HG02885 (cell line): ENCODE measurements around the gene ADGRG3.

Experiments
- ATAC-seq: cut with Tn5 transposase; IDR thresholded peaks from one replicate; pipeline ENCODE4 v1.9.1; 2021; ENCODE audit warnings: mild to moderate bottlenecking; ENCODE audit not compliant: unreplicated experiment, poor library complexity

Gene ADGRG3

GRCh38 chr16:57732037-57732436, 63.9 kb downstream of the ADGRG3 start:
- ATAC-seq, result no peak

- no peak for ATAC-seq
These were observed 64.6 kb downstream of the ADGRG3 start for GRCh38 chr16:57732714-57733113.

GRCh38 chr16:57734308-57734924, 66.3 kb downstream of the ADGRG3 start:
- ATAC-seq, result no peak

- peak; percentile 91 for ATAC-seq
These were observed 67.0 kb downstream of the ADGRG3 start for GRCh38 chr16:57734925-57735754.

GRCh38 chr16:57735755-57736418, 67.8 kb downstream of the ADGRG3 start, which contains the start of gene KATNB1:
Gene KATNB1 (plus strand): TSS chr16:57735770. CDS start chr16:57737244, 1,474 bp downstream.
- ATAC-seq, result no peak

- ATAC-seq, result no peak
These were observed 68.6 kb downstream of the ADGRG3 start for GRCh38 chr16:57736419-57737351.

GRCh38 chr16:57738844-57739243, 70.7 kb downstream of the ADGRG3 start:
- no peak for ATAC-seq
